Spinal cord (tissue), 10 donors: ENCODE data around the gene GALR3. TPM values are rescaled to one million over a fixed set of nuclear protein-coding genes. Genes with fewer than 3 reads are reported as not detected.

Experiments used
- DNase-seq, 6 donors: peaks; one replicate each; pipeline versions ENCODE4 v3.0.0 to v3.0.0-alpha.2; 2013 to 2015; ENCODE audit warnings: low spot score in 6 of 6, low read depth in 4 of 6
- H3K27ac ChIP-seq: one replicate; pipeline ENCODE4 v1.5.1; 2013; ENCODE audit warnings: low read depth, low read length, control low read depth
- H3K27me3 ChIP-seq: one replicate; pipeline ENCODE4 v1.6.1; 2013; ENCODE audit warnings: low read length; ENCODE audit not compliant: control insufficient read depth, insufficient read depth
- H3K36me3 ChIP-seq: one replicate; pipeline ENCODE4 v1.6.1; 2013; ENCODE audit warnings: low read length; ENCODE audit not compliant: control insufficient read depth, insufficient read depth
- H3K4me1 ChIP-seq: one replicate; pipeline ENCODE4 v1.6.1; 2013; ENCODE audit warnings: low read length; ENCODE audit not compliant: control insufficient read depth, insufficient read depth
- H3K4me3 ChIP-seq: one replicate; pipeline ENCODE4 v1.5.1; 2013; ENCODE audit warnings: low read depth, low read length, control low read depth
- H3K9me3 ChIP-seq: one replicate; pipeline ENCODE4 v1.6.1; 2013; ENCODE audit warnings: low read length; ENCODE audit not compliant: control insufficient read depth, insufficient read depth
- WGBS: methylation state at CpG from one replicate; pipeline ENCODE4 v1.1.5; 2013; ENCODE audit warnings: missing lambda C conversion rate; ENCODE audit not compliant: insufficient coverage; 5-methylcytosine and 5-hydroxymethylcytosine counted together
- polyA plus RNA-seq, 2 donors: library from polyadenylated mRNA; unstranded; fragments of 120-200 nt; gene quantifications; one replicate each; pipeline ENCODE4 v1.2.1, GENCODE V29; 2013; ENCODE audit not compliant: insufficient read length in 2 of 2
- total RNA-seq, 2 donors: library from RNA; depleted of rRNA in 1 of 2; stranded (reverse); fragments of 120-200 nt in 1 of 2; fragments of >200 nt in 1 of 2; gene quantifications; one replicate each; pipeline versions ENCODE4 v1.2.3 to v1.2.4, GENCODE V29; 2013 to 2014
- donor health status: healthy.

Gene GALR3
- total and polyA plus RNA-seq, 4 donors: not detected

DNA sequence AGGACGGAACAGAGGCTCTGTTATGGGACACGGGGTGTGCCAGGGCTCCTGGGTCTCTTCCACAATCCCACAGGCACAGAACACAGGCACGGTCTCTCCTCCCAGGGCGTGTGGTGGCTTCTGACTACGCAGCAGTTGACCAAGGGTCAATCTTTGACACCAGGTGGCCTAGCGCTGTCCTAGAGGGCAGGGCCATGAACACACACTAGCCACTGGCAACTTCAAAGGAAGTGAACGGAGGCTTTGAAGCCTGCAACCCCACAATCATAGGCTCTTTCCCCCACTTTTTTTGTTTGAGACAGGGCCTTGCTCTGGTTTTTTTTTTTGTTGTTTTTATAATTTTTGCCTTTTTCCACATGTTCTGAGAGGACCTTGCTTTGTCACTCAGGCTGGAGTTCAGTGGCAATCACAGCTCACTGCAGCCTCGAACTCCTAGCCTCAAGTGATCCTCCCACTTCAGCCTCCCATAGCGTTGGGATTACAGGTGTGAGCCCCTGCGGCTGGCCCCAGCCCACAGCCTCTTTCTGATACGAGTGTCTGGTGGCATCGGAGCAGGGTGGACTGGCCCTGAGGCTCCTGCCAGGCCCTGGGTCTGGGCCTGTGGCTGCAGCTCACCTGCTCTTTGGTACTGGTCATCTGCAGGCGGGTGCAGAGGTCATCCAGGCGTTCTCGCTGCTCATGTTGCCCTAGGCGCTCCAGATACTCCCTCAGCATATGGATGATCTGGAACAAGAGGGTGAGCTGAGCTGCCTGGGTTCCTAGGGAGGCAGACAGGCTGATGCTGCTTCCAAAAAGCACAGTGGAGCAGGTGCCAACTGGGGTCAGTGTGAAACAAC is 9.1 kb downstream of the GALR3 start:
- WGBS: 91% methylated on average over 14 of the region's 16 CpGs
- Histone ChIP-seq H3K27me3 (no peaks in the 10 kb centered on the region), H3K27ac (no peak overlapping the region), H3K4me3 (no peak overlapping the region), H3K36me3 (peaks cover 86% of the 10 kb centered on the region), H3K4me1 (peaks cover 4% of the 10 kb centered on the region), H3K9me3 (no peaks in the 10 kb centered on the region)
- no peak for DNase-seq

DNA sequence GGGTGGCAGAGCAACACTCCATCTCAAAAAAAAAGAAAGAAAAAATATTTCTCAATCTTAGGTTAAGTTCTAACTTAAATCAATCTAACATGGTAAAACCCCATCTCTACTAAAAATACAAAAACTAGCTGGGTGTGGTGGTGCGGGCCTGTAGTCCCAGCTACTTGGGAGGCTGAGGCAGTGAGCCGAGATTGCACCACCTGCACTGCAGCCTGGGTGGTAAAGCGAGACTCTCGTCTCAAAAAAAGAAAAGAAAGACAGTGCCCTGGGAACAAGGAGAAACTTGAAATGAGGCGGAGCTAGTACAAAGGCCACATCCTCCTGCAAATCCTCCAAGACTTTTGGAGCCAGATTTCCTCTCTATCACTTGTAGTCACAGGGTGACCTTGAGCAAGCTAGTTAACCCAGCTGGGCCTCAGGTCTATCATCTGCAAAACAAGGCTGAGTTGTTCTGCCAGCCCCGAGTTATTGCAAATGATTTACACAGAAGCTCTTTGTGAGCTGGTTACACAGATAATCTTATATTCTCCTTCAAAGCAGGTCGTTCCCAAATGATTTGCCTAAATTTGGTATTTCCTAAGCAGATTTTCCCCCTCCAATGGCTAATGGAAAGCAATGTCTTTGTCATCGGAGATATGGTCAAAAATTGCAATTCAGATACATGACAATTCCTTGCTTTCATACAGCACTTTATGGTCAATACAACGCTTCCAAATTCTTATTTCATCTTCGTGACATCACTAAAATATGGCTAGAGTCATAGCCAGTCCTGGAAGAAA is 19.0 kb downstream of the GALR3 start:
- H3K4me3 ChIP-seq: no peak overlapping the region
- no peaks in the 10 kb centered on the region for H3K9me3 ChIP-seq
- peak overlapping the region; percentile 11 for H3K27ac ChIP-seq
- H3K4me1 ChIP-seq: peaks cover 15% of the 10 kb centered on the region
- peak in 1 of 6 donors; percentile 32 for DNase-seq
- peaks cover 37% of the 10 kb centered on the region for H3K36me3 ChIP-seq
- 66% methylated on average over 6 of the region's 10 CpGs for WGBS
- H3K27me3 ChIP-seq: no peaks in the 10 kb centered on the region

DNA sequence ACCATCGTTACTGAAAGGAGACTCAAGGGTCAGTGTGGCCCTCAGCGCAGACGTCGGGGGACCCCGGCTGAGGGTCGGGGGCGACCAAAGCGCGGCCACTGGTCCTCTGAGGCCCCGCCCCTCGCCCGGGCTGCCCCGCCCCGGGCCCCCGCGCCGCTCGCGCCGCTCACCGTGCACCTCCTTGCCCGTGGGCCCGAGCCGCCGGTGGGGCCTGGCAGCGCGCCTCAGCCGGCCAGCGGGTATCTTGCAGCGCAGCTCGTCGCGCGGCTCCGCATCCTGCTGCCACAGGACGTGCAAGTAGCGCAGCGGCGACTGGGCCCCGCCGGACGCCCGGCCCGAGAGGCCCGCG is 20.5 kb downstream of the GALR3 start:
- H3K4me3 ChIP-seq: peak overlapping the region; percentile 63
- H3K9me3 ChIP-seq: no peaks in the 10 kb centered on the region
- H3K27ac ChIP-seq: peak overlapping the region; percentile 93
- peaks cover 23% of the 10 kb centered on the region for H3K4me1 ChIP-seq
- peaks cover 23% of the 10 kb centered on the region for H3K36me3 ChIP-seq
- peak in 1 of 6 donors; percentile 25 for DNase-seq
- no peaks in the 10 kb centered on the region for H3K27me3 ChIP-seq
- WGBS: 0% methylated on average over 45 of the region's 46 CpGs

DNA sequence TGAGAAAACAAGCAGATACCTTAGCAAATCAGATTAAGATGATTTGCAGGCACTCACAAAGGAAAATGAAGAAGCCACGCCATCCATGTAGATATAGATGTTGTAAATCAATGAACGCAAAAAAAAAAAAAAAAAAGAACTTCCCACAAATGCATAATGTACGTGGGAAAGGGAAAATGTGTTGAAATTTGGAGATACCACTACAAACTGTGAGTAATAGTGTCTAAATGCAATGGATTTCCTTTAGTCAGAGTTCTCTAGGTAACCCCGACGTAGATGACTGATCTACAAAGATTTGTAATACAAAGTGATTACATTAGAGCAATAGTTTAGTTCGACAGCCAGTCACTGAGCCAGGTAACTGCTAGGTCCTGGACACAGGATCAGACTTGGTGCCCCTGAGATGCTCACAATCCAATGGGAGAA is 21.7 kb downstream of the GALR3 start:
- no peak for DNase-seq
- H3K9me3 ChIP-seq: no peaks in the 10 kb centered on the region
- peaks cover 11% of the 10 kb centered on the region for H3K36me3 ChIP-seq
- no peaks in the 10 kb centered on the region for H3K27me3 ChIP-seq
- peaks cover 28% of the 10 kb centered on the region for H3K4me1 ChIP-seq
- WGBS: 91% methylated on average over 1 of the region's 6 CpGs
- peak overlapping the region; percentile 93 for H3K27ac ChIP-seq
- H3K4me3 ChIP-seq: peak overlapping the region; percentile 49

DNA sequence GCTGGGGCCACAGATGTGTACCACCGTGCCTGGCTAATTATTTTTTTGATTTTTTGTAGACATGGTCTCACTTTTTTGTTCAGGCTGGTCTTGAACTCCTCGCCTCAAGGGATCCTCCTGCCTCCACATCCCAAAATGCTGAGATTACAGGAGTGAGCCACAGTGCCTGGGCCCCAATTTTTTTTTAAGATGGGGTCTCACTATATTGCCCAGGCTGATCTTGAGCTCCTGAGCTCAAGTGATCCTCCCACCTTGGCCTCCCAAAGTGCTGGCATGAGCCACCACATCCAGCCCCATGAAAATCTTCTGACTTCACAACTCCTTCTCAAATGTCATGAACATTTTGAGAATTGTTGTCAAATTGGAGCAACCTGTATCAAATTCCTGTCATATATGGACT is 23.3 kb downstream of the GALR3 start:
- no peak overlapping the region for H3K27ac ChIP-seq
- no peak for DNase-seq
- no CpG with 5 or more reads among the region's 2 CpGs for WGBS

DNA sequence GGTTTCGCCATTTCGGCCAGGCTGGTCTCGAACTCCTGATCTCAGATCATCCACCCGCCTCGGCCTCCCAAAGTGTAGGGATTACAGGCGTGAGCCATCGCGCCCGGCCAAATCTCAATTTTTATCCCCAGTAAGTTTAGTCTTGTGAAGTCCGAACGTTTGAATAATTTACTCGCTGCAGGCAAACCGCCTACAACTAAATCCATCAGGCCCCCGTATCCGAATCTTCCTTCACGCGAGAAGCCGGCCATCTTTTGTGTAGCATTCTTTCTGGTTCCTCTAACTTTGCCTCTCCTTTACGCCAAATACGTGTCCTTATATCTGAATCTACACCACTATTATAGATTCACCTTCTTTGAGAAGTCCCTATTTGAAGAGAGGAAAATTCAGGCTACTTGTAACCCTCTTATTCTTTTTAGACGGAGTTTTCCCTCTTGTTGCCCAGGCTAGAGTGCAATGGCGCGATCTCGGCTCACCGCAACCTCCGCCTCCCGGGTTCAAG is 25.5 kb downstream of the GALR3 start:
- Histone ChIP-seq H3K4me1 (peaks cover 21% of the 10 kb centered on the region), H3K4me3 (peak overlapping the region; percentile 90), H3K27ac (peak overlapping the region; percentile 85), H3K36me3 (peaks cover 13% of the 10 kb centered on the region), H3K27me3 (no peaks in the 10 kb centered on the region), H3K9me3 (no peaks in the 10 kb centered on the region)
- WGBS: 30% methylated on average over 16 of the region's 27 CpGs
- peak in 2 of 6 donors; percentile 32 to 34 for DNase-seq

More for the DNA sequence above, 23.3 kb downstream of the GALR3 start:
- Histone ChIP-seq H3K4me3 (no peak overlapping the region), H3K4me1 (peaks cover 32% of the 10 kb centered on the region), H3K9me3 (no peaks in the 10 kb centered on the region), H3K27me3 (no peaks in the 10 kb centered on the region), H3K36me3 (peaks cover 4% of the 10 kb centered on the region)

DNA sequence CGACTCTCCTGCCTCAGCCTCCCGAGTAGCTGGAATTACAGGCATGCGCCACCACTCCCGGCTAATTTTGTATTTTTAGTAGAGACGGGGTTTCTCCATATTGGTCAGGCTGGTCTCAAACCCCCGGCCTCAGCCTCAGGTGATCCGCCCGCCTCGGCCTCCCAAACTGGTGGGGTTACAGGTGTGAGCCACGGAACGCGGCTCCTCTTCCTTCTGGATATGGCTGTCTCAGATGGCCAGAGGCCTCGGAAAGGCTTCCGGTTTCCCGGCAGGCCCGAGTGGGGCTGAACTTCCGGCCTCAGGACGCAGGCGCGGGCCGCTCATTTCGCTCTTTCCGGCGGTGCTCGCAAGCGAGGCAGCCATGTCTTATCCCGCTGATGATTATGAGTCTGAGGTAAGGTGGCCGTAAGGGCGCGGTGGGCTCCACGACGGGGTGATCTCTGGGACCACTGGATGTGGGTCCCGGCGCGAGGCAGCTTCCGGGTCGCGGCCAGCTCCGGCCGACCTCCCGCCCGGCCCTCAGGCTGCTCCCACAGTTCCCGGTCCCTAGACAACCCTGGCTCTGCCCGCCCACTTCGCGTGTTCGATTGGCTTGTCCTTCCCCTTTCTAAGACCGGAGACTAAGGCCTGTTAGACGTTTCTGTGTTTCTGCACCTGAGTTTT is 26.0 kb downstream of the GALR3 start, which contains the start of gene EIF3L:
Gene EIF3L, plus strand, starts transcription at position 331 of the 663 bp plus-strand sequence. Its CDS starts 31 bp downstream, at position 362.
- Histone ChIP-seq H3K27me3 (no peaks in the 10 kb centered on the region), H3K9me3 (no peaks in the 10 kb centered on the region), H3K27ac (peak within 1 kb of the TSS; percentile 85), H3K36me3 (peaks cover 16% of the 10 kb centered on the region), H3K4me1 (peaks cover 21% of the 10 kb centered on the region), H3K4me3 (peak within 1 kb of the TSS; percentile 90)
- DNase-seq: peak; percentile 73 to 97 (median 81)
- WGBS: 0% methylated on average over 49 of the region's 49 CpGs

DNA sequence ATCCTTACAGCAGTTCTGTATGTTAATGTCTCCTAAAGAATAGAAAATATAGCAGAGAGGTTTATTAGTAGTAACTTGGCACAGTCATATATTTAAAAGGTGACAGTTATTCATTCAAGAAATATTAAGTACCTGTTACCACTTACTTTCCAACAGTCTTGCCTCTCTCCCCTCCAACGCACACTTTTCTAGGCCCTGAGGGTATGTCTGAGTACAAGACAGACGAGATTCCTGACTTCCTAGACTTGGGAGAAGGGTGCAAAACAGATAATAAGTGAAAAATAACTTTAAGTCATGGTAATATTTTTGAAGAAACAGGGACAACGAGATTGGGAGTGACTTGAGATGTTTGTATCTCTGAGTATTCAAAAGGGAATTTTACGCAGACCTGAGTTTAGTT is 27.6 kb downstream of the GALR3 start:
- 91% methylated on average over 2 of the region's 4 CpGs for WGBS

DNA sequence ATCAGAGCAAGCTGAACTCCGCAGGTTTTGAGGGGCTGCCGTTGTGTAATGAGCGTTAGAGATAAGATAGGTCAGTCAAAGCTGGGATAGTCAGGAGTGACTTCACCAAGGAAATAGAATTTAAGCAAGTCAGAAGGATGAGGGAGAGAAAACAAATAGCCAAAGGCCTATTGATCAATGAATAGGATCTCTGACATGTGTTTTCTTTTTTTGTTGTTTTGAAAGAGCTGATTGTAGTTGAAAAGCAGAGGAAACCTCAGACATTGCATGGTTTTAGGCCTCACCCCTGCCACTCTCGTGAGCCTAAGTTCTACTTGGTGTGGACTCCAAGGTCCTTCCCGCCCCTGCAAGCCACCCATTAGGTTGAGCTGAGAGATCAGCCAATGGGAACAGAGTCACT is 29.2 kb downstream of the GALR3 start:
- H3K9me3 ChIP-seq: no peaks in the 10 kb centered on the region
- H3K27me3 ChIP-seq: no peaks in the 10 kb centered on the region
- peaks cover 17% of the 10 kb centered on the region for H3K4me1 ChIP-seq
- 95% methylated on average over 4 of the region's 5 CpGs for WGBS
- H3K4me3 ChIP-seq: no peak overlapping the region
- no peak overlapping the region for H3K27ac ChIP-seq
- H3K36me3 ChIP-seq: peaks cover 42% of the 10 kb centered on the region
- DNase-seq: no peak

More for the DNA sequence above, 27.6 kb downstream of the GALR3 start:
- Histone ChIP-seq H3K27me3 (no peaks in the 10 kb centered on the region), H3K4me1 (peaks cover 17% of the 10 kb centered on the region), H3K27ac (no peak overlapping the region), H3K9me3 (no peaks in the 10 kb centered on the region), H3K4me3 (no peak overlapping the region), H3K36me3 (peaks cover 28% of the 10 kb centered on the region)
- no peak for DNase-seq
